GM19324 (cell line): ENCODE results near the gene CCNA2.

Source experiments
- ATAC-seq: cut with Tn5 transposase; IDR thresholded peaks from one replicate; pipeline ENCODE4 v1.9.1; 2021; ENCODE audit warnings: mild to moderate bottlenecking, moderate library complexity; ENCODE audit not compliant: unreplicated experiment, low FRiP score

The CCNA2 gene

GRCh38 chr4:121811122-121811521 lies 12.6 kb downstream of the CCNA2 start:
- ATAC-seq: no peak

- ATAC-seq: no peak
Measured at GRCh38 chr4:121806411-121806810, 17.3 kb downstream of the CCNA2 start.

- no peak for ATAC-seq
Measured at GRCh38 chr4:121801715-121802075, 22.0 kb downstream of the CCNA2 start.

- ATAC-seq: peak; percentile 91
Measured at GRCh38 chr4:121800961-121801714, 22.5 kb downstream of the CCNA2 start, which contains the start of gene EXOSC9. TSS of gene EXOSC9 (plus strand) at chr4:121801323. CDS start at chr4:121801425, 102 bp downstream.

- ATAC-seq: peak; percentile 37
Measured at GRCh38 chr4:121800638-121800960, 23.1 kb downstream of the CCNA2 start.

GRCh38 chr4:121799867-121800501 lies 23.7 kb downstream of the CCNA2 start:
- ATAC-seq: no peak

- no peak for ATAC-seq
Measured at GRCh38 chr4:121799208-121799823, 24.4 kb downstream of the CCNA2 start.

- no peak for ATAC-seq
Measured at GRCh38 chr4:121796283-121796682, 27.4 kb downstream of the CCNA2 start.

- ATAC-seq: no peak
Measured at GRCh38 chr4:121794505-121795188, 29.0 kb downstream of the CCNA2 start.

GRCh38 chr4:121792966-121793365 lies 30.7 kb downstream of the CCNA2 start:
- ATAC-seq: no peak

- no peak for ATAC-seq
Measured at GRCh38 chr4:121791481-121791880, 32.2 kb downstream of the CCNA2 start.

- ATAC-seq: no peak
Measured at GRCh38 chr4:121790976-121791375, 32.7 kb downstream of the CCNA2 start.

GRCh38 chr4:121789960-121790829 lies 33.5 kb downstream of the CCNA2 start:
- ATAC-seq: no peak

GRCh38 chr4:121789455-121789854 lies 34.2 kb downstream of the CCNA2 start:
- ATAC-seq: no peak

- ATAC-seq: no peak
Measured at GRCh38 chr4:121788896-121789295, 34.8 kb downstream of the CCNA2 start.

GRCh38 chr4:121786221-121786620 lies 37.5 kb downstream of the CCNA2 start:
- no peak for ATAC-seq

GRCh38 chr4:121785479-121785878 lies 38.2 kb downstream of the CCNA2 start:
- no peak for ATAC-seq

- ATAC-seq: no peak
Measured at GRCh38 chr4:121784975-121785374, 38.7 kb downstream of the CCNA2 start.

GRCh38 chr4:121784401-121784800 lies 39.3 kb downstream of the CCNA2 start:
- ATAC-seq: no peak

GRCh38 chr4:121783210-121783609 lies 40.5 kb downstream of the CCNA2 start:
- ATAC-seq: no peak
